GM12801 (cell line): ENCODE measurements around the gene ENTREP1.

Experiments used
- TF ChIP-seq, protein P1 (sequence below): IDR thresholded peaks from one replicate; pipeline ENCODE4 v1.5.1; 2011; ENCODE audit warnings: control low read depth; ENCODE audit not compliant: insufficient read length; ENCODE audit errors: extremely low read depth

The ENTREP1 gene

DNA sequence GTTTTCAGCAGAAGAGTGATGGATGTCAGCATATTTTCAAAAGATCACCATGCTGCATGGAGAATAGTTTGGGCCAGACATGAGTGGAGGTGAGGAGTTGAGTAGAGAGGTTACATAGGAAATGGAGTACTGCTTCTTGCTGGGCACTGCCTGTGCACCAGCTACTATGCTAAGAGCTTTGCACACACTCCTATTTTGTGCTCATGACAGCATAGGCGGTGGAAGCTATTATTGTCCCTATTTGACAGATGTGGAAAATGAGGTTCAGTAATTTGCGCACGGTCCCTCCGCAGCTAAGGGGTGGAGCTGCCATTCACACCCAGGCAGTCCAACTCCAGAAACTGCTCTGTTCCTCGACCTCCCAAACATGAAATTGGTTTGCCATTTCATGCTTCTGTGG, 67.8 kb downstream of the ENTREP1 start:
- TF ChIP-seq, protein P1, sequence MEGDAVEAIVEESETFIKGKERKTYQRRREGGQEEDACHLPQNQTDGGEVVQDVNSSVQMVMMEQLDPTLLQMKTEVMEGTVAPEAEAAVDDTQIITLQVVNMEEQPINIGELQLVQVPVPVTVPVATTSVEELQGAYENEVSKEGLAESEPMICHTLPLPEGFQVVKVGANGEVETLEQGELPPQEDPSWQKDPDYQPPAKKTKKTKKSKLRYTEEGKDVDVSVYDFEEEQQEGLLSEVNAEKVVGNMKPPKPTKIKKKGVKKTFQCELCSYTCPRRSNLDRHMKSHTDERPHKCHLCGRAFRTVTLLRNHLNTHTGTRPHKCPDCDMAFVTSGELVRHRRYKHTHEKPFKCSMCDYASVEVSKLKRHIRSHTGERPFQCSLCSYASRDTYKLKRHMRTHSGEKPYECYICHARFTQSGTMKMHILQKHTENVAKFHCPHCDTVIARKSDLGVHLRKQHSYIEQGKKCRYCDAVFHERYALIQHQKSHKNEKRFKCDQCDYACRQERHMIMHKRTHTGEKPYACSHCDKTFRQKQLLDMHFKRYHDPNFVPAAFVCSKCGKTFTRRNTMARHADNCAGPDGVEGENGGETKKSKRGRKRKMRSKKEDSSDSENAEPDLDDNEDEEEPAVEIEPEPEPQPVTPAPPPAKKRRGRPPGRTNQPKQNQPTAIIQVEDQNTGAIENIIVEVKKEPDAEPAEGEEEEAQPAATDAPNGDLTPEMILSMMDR: no peak

DNA sequence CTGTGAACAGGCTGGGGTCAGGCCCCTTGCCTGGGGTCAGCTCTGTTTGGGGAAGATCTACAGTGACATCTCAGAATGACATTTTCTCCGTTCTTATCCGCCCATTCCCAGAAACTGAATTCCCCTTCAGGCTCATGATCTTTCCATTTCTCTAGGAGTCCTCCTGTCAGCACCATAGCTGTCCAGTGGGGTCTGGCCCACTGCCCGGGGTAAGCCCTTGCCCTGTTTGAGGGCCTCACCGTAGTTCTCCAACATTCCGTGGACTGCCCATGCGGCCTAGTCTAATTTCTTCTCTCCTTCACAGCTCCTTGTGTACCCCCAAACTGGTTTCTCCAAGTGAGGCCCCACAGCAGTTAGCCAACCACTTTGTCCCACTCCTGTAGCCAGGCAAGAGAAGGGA, 68.4 kb downstream of the ENTREP1 start:
- TF ChIP-seq, protein P1: no peak

GRCh38 chr9:69395718-69396117, 70.7 kb downstream of the ENTREP1 start:
- TF ChIP-seq, protein P1: no peak

DNA sequence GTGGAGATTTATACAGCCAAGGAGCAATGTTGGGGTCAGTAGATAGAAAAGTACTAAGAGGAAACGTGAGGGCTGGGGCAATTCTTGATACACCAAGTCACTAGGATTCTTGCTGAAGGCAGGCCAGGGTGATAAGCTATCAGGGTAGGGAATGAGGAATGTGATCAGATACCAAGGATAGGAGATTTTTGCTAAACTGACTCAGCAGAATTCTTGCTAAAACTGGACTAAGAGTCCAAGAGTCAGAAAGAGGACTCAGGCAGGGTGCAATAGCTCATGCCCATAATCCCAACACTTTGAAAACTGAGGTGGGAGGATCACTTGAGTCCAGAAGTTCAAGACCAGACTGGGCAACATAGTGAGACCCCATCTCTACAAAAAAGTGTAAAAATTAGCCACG, 71.7 kb downstream of the ENTREP1 start:
- TF ChIP-seq, protein P1: no peak

DNA sequence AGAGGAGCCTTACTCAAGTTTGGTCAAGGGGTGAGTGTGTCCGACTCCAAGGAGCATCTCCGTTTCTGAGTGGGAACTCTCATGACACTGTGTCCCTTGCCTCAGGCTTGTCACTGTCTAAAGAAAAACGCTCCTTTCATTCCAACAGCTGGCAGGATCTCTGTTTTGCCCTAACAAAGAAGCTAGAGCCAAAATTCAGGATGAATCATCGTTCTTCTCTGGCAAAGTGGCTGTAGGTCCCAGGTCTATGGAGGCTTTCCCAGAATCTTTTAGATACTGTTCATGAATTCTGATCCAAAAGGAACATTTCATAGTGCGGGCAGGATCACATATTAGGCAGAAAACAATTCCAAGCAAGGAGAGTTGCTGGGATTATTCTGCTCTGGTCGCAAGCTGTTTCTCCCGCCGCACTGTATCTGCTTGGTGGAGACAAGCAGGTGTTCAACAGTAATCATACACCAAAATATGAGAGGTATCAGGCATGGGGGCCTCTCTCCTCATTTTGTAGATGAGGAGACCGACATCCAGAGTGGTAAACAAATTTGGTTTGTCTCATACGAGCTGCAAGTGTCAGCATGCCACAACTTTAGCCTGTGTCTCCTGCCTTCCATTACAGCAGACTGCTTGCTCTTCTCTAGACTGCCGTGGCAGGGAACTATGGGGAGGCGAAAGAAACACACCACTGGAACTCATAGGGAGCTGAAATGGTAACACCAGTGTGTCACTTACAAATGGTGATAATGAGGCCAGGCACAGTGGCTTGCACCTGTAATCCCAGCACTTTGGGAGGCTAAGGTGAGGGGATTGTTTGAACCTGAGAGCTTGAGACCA, 72.6 kb downstream of the ENTREP1 start:
- TF ChIP-seq, protein P1: no peak

- TF ChIP-seq, protein P1: no peak
Measured at GRCh38 chr9:69400470-69400869, 75.5 kb downstream of the ENTREP1 start.

DNA sequence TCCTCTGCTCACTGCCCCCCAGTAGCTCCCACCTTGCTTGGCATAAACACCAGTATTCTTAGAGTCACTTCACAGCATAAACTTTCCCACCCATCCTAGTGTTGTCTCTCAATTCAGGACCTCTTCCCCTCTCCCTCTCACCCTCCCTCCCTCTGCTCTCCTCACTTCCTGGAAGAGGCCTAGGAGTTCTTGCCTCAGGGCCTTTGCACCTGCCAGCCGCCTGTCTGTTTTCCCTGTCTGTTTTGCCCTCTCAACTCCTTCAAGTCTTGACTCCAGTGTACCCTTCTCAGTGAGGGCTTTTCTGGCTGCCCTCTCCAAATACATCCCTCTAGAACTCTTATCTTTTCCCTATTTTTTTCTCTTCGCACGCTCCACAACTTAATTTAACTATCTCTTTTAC, 86.2 kb downstream of the ENTREP1 start:
- TF ChIP-seq, protein P1: no peak
